Measurements from ENCODE around the gene LORICRIN.
A peak's percentile ranks its signal among the peaks of the same experiment; 100 is the strongest.

The LORICRIN gene

DNA sequence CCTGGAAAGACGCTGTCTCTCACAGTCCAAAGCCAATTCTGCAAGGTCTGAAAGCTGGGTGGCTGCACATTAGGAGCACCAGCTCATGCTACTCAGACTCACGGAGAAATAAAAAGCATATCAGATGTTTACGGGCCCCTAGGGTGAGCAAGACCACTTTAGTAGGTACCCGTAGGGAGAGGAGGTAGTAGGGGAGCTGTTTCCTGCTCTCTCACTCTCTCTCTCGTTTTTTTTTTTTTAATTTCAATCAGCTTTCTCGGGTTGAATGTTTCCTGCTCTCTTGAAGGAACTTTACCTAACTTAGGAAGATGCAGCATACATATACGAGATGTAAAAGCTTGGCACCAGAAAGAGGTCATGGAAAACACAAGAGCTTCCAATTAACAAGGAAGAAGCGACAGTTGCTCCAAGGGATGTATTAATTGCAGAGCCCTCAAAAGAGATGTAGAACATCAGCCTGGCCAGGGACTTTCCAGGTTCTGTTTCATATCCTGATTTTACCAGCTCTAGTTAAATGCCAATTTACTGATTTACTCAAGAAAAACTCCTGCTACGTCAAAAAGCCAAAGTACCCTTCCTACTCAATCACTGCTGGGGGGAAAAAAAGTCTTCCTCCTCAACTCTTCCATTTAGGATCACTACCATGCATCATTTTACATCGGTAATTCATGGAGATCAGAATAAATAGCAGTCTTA, 3.1 kb downstream of the LORICRIN start:
- H3K9me3 Mint-ChIP-seq = no peaks in the 10 kb centered on the region
- H3K36me3 Mint-ChIP-seq = no peaks in the 10 kb centered on the region
- H3K4me1 Mint-ChIP-seq = peaks cover 38% of the 10 kb centered on the region
- peak overlapping the region; percentile 85 for H3K27ac Mint-ChIP-seq
- H3K27me3 Mint-ChIP-seq = peaks cover 21% of the 10 kb centered on the region
- peak overlapping the region; percentile 80 for H3K4me3 Mint-ChIP-seq
- ATAC-seq = peak; percentile 77

DNA sequence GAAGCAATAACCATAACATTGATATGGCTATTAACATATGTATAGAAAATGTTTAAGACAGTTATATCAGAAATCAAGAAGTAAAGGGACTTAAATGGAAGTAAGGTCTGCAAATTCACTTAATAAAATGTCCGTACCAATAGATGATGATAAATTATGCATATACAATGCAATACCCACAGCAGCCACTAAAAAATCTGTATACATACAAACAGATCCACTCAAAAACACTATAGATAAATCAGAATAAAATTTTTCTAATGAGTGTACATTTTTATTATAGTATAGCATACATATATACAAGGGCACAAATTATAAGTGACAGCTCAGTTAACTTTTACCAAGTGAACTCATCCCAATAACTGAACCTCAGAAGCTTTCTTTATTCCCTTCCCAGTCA, 6.0 kb downstream of the LORICRIN start:
- H3K27ac Mint-ChIP-seq = no peak overlapping the region
- H3K36me3 Mint-ChIP-seq = no peaks in the 10 kb centered on the region
- H3K27me3 Mint-ChIP-seq = peaks cover 42% of the 10 kb centered on the region
- H3K9me3 Mint-ChIP-seq = no peaks in the 10 kb centered on the region
- H3K4me1 Mint-ChIP-seq = peaks cover 29% of the 10 kb centered on the region
- no peak overlapping the region for H3K4me3 Mint-ChIP-seq
- no peak for ATAC-seq

DNA sequence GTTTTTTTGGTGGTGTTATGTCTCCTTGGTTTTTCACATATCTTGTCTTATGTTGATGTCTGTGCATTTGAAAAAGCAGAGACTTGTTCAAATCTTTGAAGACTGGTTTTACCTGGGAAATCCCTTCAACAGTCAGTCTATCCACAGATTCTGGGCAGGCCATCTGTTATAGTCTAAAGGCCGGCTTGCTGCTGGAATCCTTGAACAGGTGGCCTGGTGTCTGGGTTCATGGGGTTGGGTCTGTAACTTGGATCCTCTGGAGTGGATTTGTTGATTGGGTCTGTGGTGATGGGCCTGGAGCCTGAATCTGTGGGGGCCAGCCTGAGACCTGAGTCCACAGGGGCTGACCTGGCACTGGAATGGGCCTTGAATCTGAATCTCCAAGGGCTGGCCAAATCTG, 12.2 kb downstream of the LORICRIN start:
- Mint-ChIP-seq H3K27ac (no peak overlapping the region), H3K9me3 (no peaks in the 10 kb centered on the region), H3K4me3 (no peak overlapping the region), H3K36me3 (no peaks in the 10 kb centered on the region), H3K4me1 (no peaks in the 10 kb centered on the region), H3K27me3 (peaks cover 53% of the 10 kb centered on the region)
- no peak for ATAC-seq

DNA sequence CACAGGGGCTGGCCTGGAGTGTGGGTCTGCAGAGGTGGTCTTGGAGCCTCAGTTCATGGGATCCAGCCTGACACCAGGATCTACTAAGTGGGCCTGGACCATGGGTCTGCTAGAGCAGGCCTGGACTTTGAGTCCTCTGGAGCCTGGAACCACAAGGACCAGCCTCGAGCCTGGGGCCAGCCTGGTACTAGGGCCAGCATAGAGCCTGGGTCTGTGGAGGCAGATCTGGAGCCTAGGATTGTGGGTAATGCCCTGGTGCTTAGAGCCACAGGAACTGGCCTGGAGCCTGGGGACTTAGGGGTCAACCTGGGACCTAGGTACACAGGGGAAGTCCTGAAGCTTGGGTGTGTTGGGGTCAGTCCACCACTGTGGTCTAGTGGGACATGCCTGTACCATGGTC, 12.7 kb downstream of the LORICRIN start:
- H3K4me3 Mint-ChIP-seq = no peak overlapping the region
- H3K9me3 Mint-ChIP-seq = no peaks in the 10 kb centered on the region
- H3K27ac Mint-ChIP-seq = no peak overlapping the region
- no peak for ATAC-seq
- H3K36me3 Mint-ChIP-seq = no peaks in the 10 kb centered on the region
- peaks cover 50% of the 10 kb centered on the region for H3K27me3 Mint-ChIP-seq
- H3K4me1 Mint-ChIP-seq = no peaks in the 10 kb centered on the region

DNA sequence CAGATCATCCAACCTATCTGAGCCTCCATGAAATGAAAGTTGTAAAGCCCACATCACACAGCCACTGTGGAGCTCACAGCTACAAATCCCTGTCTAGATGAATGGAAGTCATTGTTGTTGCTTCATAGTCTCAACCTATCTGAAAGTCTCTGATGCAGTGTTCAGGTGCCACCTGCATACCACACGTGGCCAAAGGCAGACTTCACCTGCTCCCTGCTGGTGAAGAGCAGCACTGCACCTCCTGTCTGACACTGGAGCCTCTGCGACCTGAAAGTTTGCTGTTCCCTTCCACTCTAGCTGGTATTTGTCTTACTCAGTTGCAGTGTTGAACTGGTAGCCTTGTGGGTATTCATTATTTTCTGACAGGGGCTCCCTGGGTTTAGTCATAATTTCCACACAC, 18.4 kb downstream of the LORICRIN start:
- ATAC-seq = peak; percentile 84
- H3K27me3 Mint-ChIP-seq = peaks cover 22% of the 10 kb centered on the region
- no peaks in the 10 kb centered on the region for H3K4me1 Mint-ChIP-seq
- H3K9me3 Mint-ChIP-seq = no peaks in the 10 kb centered on the region
- H3K36me3 Mint-ChIP-seq = no peaks in the 10 kb centered on the region
- H3K4me3 Mint-ChIP-seq = no peak overlapping the region
- H3K27ac Mint-ChIP-seq = no peak overlapping the region

DNA sequence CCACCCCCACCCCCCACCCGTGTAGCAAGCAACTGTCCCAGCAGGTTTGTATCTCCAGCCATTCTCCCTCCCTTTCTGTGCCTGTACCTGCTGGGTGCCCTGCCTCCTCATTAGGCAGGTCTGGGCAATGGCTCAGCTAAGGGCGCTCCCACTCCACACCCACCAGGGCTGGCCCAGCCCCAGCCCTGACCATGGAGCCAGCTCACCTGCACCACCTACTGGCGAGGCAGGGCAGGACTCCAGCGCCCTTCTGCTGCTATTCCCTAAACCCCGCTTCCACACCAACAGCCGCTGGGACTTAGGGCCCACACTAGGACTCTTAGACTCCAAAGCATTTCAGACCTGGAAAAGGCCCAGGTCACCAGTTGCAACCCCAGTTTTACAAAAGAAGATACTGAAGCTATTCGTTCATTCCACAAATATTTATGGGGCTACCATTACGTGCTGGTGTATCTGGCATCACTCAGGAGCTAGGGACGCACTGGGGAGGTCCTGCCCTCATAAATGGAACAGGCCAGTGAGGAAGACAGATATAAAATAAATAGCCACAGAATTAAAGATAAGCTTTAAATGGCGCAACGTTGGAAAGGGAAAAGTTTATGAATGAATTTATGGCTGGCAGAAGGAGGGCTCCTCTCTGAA, 29.3 kb downstream of the LORICRIN start:
- no peak for ATAC-seq

DNA sequence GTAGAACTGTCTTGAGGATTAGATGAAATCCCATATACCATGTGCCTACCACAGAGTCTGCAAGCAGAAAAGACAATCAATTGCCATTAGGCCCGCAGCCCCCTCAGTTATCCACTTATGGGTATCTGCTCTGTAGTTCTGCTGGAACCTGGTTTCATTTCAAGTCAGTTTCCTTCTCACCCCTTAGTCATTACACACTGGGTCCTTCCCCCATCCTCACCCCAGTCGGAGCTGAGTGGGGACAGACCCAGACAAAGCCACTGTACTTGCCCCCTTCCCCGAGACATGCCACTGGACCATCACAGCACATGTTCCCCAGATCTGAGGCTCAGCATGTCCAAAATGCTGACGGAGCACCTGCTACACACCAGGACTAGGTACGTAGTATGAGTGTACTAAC, 32.0 kb downstream of the LORICRIN start:
- peaks cover 22% of the 10 kb centered on the region for H3K27me3 Mint-ChIP-seq
- H3K4me1 Mint-ChIP-seq = peaks cover 40% of the 10 kb centered on the region
- peak; percentile 73 for ATAC-seq
- no peaks in the 10 kb centered on the region for H3K9me3 Mint-ChIP-seq
- H3K27ac Mint-ChIP-seq = peak overlapping the region; percentile 15
- H3K36me3 Mint-ChIP-seq = no peaks in the 10 kb centered on the region
- H3K4me3 Mint-ChIP-seq = no peak overlapping the region

More for the DNA sequence above, 29.3 kb downstream of the LORICRIN start:
- no peak overlapping the region for H3K27ac Mint-ChIP-seq
- peaks cover 20% of the 10 kb centered on the region for H3K27me3 Mint-ChIP-seq
- H3K36me3 Mint-ChIP-seq = no peaks in the 10 kb centered on the region
- no peaks in the 10 kb centered on the region for H3K9me3 Mint-ChIP-seq
- peaks cover 22% of the 10 kb centered on the region for H3K4me1 Mint-ChIP-seq
- H3K4me3 Mint-ChIP-seq = no peak overlapping the region

DNA sequence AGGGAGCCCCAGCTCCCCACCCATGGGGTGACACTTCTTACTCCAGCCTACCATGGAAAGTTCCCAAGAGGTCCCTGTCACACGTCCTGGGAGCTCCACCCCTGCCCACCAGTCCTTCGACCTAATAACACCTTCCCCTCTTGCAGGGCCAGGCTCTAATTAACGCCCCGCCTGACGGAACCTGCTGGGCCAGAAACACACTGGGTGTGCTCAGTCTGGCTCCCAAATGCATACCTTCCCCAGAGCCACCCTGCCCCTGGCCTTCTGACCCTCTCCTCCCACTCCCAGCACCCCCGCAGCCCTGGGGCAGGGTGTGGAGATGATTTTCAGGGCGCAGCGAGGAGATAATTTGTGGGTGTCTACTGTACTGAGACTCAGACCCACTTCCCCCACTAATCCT, 32.7 kb downstream of the LORICRIN start:
- Mint-ChIP-seq H3K36me3 (no peaks in the 10 kb centered on the region), H3K27ac (no peak overlapping the region), H3K4me1 (peaks cover 42% of the 10 kb centered on the region), H3K4me3 (no peak overlapping the region), H3K27me3 (peaks cover 22% of the 10 kb centered on the region), H3K9me3 (no peaks in the 10 kb centered on the region)
- no peak for ATAC-seq

DNA sequence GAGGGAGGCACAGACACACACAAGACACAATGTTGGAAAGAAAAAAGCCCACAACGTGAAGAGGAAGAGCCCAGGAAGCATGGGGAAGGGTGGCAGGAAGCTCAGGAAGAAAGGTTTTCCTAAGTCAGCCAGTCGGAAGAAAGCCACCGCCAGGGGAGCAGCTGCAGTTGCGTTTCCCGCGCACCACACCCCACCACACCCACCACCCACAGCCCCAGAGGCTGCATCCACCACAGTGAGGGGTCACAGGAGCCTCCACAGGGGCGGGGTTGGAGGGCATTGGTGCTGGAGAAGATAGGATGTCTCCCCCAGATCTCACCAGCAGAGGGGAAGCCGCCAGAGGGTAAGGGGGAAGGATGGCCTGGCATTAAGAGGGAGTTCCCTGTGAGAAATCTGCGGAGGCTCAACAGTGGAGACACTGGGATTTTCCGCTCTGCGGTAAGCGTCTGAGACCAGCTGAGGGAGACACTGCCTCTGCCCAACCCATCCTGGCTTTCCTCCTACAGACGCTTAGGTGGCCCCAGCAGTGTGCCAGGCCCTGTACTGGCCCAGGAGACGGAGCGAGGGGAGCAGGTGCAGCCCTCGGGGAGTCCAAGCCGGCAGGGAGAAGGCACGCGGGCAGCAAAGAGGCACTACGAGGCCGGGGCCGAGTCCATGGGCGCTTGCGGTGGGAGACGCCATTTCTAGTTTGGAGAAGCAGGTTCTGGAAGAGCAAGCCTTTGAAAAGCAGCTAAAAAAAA, 33.4 kb downstream of the LORICRIN start:
- peaks cover 22% of the 10 kb centered on the region for H3K27me3 Mint-ChIP-seq
- no peaks in the 10 kb centered on the region for H3K9me3 Mint-ChIP-seq
- ATAC-seq = no peak
- H3K4me3 Mint-ChIP-seq = no peak overlapping the region
- H3K36me3 Mint-ChIP-seq = no peaks in the 10 kb centered on the region
- peaks cover 48% of the 10 kb centered on the region for H3K4me1 Mint-ChIP-seq
- no peak overlapping the region for H3K27ac Mint-ChIP-seq

DNA sequence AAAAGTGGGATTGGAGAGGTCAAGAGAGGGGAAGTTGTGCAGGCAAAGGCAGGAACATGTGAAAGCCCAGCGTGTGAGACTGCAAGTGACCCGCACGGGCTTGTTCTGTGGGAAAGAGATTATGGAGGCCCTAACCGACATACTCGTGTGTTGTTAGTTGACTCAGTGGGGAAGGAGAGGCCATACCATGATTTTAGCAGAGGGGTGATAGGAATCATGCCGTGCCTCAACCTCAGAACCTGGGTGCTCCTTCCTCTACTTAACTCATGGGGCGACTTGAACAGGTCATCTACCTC, 33.9 kb downstream of the LORICRIN start:
- Mint-ChIP-seq H3K27ac (no peak overlapping the region), H3K27me3 (peaks cover 22% of the 10 kb centered on the region), H3K9me3 (no peaks in the 10 kb centered on the region), H3K4me3 (no peak overlapping the region), H3K4me1 (peaks cover 48% of the 10 kb centered on the region), H3K36me3 (no peaks in the 10 kb centered on the region)
- ATAC-seq = no peak

DNA sequence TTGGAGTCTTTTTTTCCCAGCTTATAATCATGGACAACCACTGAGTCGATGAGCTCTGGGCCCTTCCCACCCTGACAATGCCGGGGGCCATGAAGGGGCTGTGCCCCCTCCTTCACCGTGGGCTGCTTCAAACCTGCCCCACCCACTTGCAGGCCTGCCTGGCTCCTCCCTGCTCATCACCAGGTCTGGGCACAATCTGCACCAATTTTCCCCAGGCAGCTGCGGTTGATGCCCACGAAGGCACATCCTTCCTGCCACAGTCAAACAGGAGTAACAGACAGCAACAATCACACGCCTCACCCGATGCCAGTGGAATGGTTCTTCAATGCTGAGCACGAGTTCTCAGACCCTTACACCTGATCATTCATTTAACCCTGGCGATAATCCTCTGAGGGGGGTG, 34.4 kb downstream of the LORICRIN start:
- Mint-ChIP-seq H3K9me3 (no peaks in the 10 kb centered on the region), H3K4me3 (no peak overlapping the region), H3K36me3 (no peaks in the 10 kb centered on the region), H3K27ac (no peak overlapping the region), H3K4me1 (peaks cover 48% of the 10 kb centered on the region), H3K27me3 (peaks cover 22% of the 10 kb centered on the region)
- no peak for ATAC-seq

DNA sequence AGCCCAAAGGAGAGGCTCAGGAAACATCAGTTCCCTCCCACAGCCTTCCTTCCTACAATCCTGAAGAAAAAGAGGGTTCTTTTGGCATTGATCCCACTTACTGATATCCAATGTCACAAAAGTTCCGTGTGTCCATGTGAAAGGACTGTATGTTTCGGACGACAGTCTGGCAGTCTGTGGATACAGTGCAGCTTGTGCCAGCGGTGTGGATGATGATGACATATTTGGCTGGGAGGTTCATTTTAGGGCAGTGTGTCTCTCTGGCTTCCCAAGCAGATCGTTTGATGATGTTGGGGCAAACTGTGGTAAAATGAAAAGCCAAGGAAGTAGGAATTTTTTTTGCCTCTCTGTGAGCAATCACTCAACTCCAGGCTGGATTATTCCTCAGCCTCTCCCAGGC, 42.8 kb downstream of the LORICRIN start:
- Mint-ChIP-seq H3K27me3 (peaks cover 22% of the 10 kb centered on the region), H3K9me3 (no peaks in the 10 kb centered on the region), H3K27ac (no peak overlapping the region), H3K4me1 (peaks cover 4% of the 10 kb centered on the region), H3K36me3 (no peaks in the 10 kb centered on the region), H3K4me3 (no peak overlapping the region)
- no peak for ATAC-seq

DNA sequence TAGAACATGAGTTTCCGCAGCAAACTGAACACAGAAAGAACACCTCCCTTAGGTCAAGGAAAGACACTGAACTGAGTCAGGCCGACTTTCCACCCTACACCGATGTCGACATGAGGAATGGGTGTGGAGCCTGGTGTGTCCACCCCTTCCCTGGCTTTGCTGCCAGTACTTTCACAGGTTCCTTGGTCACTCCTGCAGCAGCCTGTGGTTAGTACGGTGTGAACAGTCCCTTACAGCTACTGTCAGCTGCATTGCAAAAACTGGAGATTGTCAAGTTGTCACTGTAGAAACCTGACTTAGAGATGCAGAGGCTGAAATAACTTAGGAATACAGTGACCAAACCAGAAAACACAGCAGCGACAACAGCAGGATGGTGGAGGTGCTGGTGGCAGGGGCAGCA, 46.2 kb downstream of the LORICRIN start:
- H3K4me3 Mint-ChIP-seq = no peak overlapping the region
- no peaks in the 10 kb centered on the region for H3K36me3 Mint-ChIP-seq
- no peaks in the 10 kb centered on the region for H3K4me1 Mint-ChIP-seq
- no peak for ATAC-seq
- H3K9me3 Mint-ChIP-seq = no peaks in the 10 kb centered on the region
- H3K27ac Mint-ChIP-seq = no peak overlapping the region
- H3K27me3 Mint-ChIP-seq = peaks cover 43% of the 10 kb centered on the region

DNA sequence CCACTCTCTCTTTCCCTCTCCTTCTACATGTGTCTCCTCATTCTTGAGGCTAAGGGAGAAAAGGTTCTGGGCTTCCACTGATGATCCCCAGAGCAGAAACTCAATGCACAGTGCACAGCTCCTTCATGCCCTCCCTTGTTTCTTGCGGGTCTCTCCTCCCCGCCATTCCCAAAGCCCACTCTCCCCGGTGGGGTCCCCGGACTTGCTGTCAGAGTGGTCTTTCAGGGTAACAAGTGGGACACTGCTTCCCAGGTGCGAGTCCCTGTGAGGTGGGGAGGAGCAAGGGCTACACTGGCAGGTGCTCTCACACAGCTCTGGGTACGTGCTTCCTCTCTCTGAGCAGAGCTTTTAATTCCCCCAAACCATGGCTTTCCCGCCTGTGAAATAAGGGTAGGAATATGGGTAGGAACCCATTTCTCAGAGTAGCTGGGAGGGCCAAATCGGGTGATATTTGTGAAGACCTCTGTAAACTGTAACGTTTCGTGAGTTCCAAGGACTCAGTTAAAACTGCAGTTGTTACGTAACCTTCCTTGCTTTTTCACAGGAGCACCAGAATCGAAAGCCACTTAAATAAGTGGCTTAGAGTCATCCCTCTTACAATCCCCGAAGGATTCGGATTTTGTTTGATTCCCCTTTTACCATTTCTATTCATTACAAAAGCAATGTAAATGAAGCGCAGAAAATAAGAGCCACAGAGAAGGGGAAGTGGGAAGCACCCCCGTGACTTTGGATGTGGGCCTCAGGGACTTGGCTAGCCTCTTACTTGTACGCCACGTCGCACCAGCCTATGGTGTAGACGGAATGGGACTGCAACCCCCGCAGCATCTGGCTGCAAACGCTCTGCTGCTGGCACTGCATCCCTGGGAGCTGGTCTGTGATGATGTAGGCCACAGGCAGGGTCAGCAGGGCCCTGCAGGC, 47.1 kb downstream of the LORICRIN start:
- ATAC-seq = no peak
- peaks cover 43% of the 10 kb centered on the region for H3K27me3 Mint-ChIP-seq
- H3K4me1 Mint-ChIP-seq = no peaks in the 10 kb centered on the region
- no peak overlapping the region for H3K4me3 Mint-ChIP-seq
- no peaks in the 10 kb centered on the region for H3K36me3 Mint-ChIP-seq
- H3K9me3 Mint-ChIP-seq = no peaks in the 10 kb centered on the region
- no peak overlapping the region for H3K27ac Mint-ChIP-seq

DNA sequence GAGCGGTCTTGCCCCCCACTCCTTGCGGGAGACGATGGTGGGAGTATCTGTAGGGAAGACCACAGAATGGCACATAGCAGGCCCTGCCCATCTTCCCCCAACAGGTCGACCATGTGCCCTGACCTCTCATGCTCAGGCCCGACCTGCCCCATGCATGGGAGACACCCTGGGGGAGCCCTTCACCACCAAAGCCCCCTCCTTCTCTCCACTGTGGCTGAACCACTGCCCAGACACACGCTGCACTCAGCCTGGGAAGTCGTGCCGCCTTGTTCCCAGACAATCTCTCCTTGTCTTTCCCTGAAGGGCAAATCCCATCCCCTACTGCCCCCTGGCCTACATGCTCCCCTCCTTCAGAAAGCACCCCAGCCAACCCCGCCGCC, 47.7 kb downstream of the LORICRIN start:
- Mint-ChIP-seq H3K36me3 (no peaks in the 10 kb centered on the region), H3K27me3 (peaks cover 45% of the 10 kb centered on the region), H3K4me3 (no peak overlapping the region), H3K27ac (no peak overlapping the region), H3K4me1 (no peaks in the 10 kb centered on the region), H3K9me3 (no peaks in the 10 kb centered on the region)
- ATAC-seq = no peak

Data from stimulated activated memory B cell treated with anti-CD40 and anti-IgM and Interleukin-4, amounts not matched to agents 10 μg/mL and 1 μg/mL and 100 μg/mL, for 72 hours (primary cell).